A549 (cell line): ENCODE data around the gene EML1. TPM values are rescaled to one million over a fixed set of nuclear protein-coding genes. Genes with fewer than 3 reads are reported as not detected.

ENCODE experiments used
- ATAC-seq, 2 experiments: fragments of 200-7000 bp in 1 of 2; fragments of >200 bp in 1 of 2; cut with Nextera tagmentation in 1 of 2; cut with Tn5 transposase in 1 of 2; 3 replicates each; pipeline versions ENCODE4 v1.8.0 to v1.9.1; 2018 to 2020; ENCODE audit warnings: mild to moderate bottlenecking in 1 of 2, moderate library complexity in 1 of 2
- CTCF ChIA-PET: fragments of 300-600 bp; sonication (Branson Sonifier 250); formaldehyde crosslinking; extraction: SDS; loops from one replicate; lab custom pipeline; 2021; ENCODE audit warnings: antibody characterized with exemption, inconsistent platforms; lab: Yijun Ruan, JAX
- POLR2A ChIA-PET: fragments of 350-600 bp; formaldehyde crosslinking; extraction: SDS; loops from one replicate; lab custom pipeline; 2021; ENCODE audit warnings: antibody characterized with exemption, inconsistent platforms; lab: Yijun Ruan, JAX
- DNase-seq, 2 experiments: peaks; one replicate each; pipeline versions ENCODE4 v3.0.0 to v3.0.0-alpha.2; 2011 to 2016; ENCODE audit warnings: low read depth in 1 of 2, low spot score in 1 of 2
- FAIRE-seq: peaks from 2 replicates; lab custom pipeline; 2011; peaks lifted over from hg19 to GRCh38; lab: Jason Lieb, UNC
- H3K27ac ChIP-seq, 2 experiments: fragments of >200 bp; sonication (Bioruptor Twin); formaldehyde crosslinking; 3 replicates each; pipeline ENCODE4 v1.5.1; 2016 to 2017
- H3K4me1 ChIP-seq: fragments of >200 bp; sonication (Bioruptor Twin); formaldehyde crosslinking; 3 replicates; pipeline ENCODE4 v1.6.1; 2016
- H3K4me2 ChIP-seq: fragments of >200 bp; sonication (Bioruptor Twin); formaldehyde crosslinking; 3 replicates; pipeline ENCODE4 v1.6.1; 2016
- H3K4me3 ChIP-seq: fragments of >200 bp; sonication (Bioruptor Twin); formaldehyde crosslinking; 3 replicates; pipeline ENCODE4 v1.5.1; 2016
- H3K9me3 ChIP-seq: fragments of >200 bp; sonication (Bioruptor Twin); formaldehyde crosslinking; 3 replicates; pipeline ENCODE4 v1.6.1; 2016
- BHLHE40 ChIP-seq: IDR thresholded peaks from 2 replicates; pipeline ENCODE4 v1.6.1; 2012; ENCODE audit warnings: low read depth, low read length, inconsistent platforms
- CEBPB ChIP-seq, 2 experiments: fragments of >200 bp in 1 of 2; sonication (Bioruptor Twin) in 1 of 2; formaldehyde crosslinking in 1 of 2; IDR thresholded peaks; 2 replicates each; pipeline ENCODE4 v1.6.1; 2012 to 2016
- EHMT2 ChIP-seq: fragments of 200-600 bp; sonication (generic); IDR thresholded peaks from 2 replicates; pipeline ENCODE4 v1.6.1; 2016; ENCODE audit warnings: antibody characterized with exemption, low read depth, mild to moderate bottlenecking, moderate library complexity
- EP300 ChIP-seq, 2 experiments: fragments of >200 bp; sonication (Bioruptor Twin); formaldehyde crosslinking; IDR thresholded peaks; 2 replicates in 1 of 2; 3 replicates in 1 of 2; pipeline ENCODE4 v1.6.1; 2016 to 2017
- ESRRA ChIP-seq: fragments of 150-350 bp; IDR thresholded peaks from 2 replicates; pipeline ENCODE4 v1.6.1; 2014; ENCODE audit warnings: mild to moderate bottlenecking, low read length, borderline replicate concordance
- FOSB ChIP-seq: fragments of 250-450 bp; sonication (Bioruptor Pico); IDR thresholded peaks from 2 replicates; pipeline ENCODE4 v1.5.0; 2020; ENCODE audit warnings: mild to moderate bottlenecking, moderate library complexity
- GATA3 ChIP-seq: IDR thresholded peaks from 2 replicates; pipeline ENCODE4 v1.6.1; 2012; ENCODE audit warnings: borderline replicate concordance
- HDAC2 ChIP-seq: fragments of 200-600 bp; sonication (generic); IDR thresholded peaks from 2 replicates; pipeline ENCODE4 v1.6.1; 2016
- HOXA7 ChIP-seq: fragments of 250-450 bp; sonication (Bioruptor Pico); IDR thresholded peaks from 2 replicates; pipeline ENCODE4 v1.5.0; 2020; ENCODE audit warnings: mild to moderate bottlenecking, moderate library complexity
- KDM5A ChIP-seq: fragments of 200-600 bp; sonication (generic); IDR thresholded peaks from 2 replicates; pipeline ENCODE4 v1.6.1; 2016; ENCODE audit warnings: antibody characterized with exemption, mild to moderate bottlenecking
- NR3C1 ChIP-seq: fragments of >200 bp; sonication (Bioruptor Twin); formaldehyde crosslinking; IDR thresholded peaks from 3 replicates; pipeline ENCODE4 v1.6.1; 2017
- POLR2A ChIP-seq: IDR thresholded peaks from 2 replicates; pipeline ENCODE4 v1.6.1; 2012; ENCODE audit warnings: mild to moderate bottlenecking, low read length
- RAD21 ChIP-seq, 2 experiments: fragments of >200 bp in 1 of 2; sonication (Bioruptor Twin) in 1 of 2; formaldehyde crosslinking in 1 of 2; IDR thresholded peaks in 1 of 2; conservative IDR thresholded peaks in 1 of 2; 2 replicates in 1 of 2; 3 replicates in 1 of 2; pipeline ENCODE4 v1.6.1; 2012 to 2018; ENCODE audit warnings: inconsistent platforms in 1 of 2
- RFX5 ChIP-seq: fragments of 450-650 bp; IDR thresholded peaks from 2 replicates; pipeline ENCODE4 v1.7.1; 2014; ENCODE audit warnings: antibody characterized with exemption, mild to moderate bottlenecking, moderate library complexity
- TFCP2L1 ChIP-seq: fragments of 250-450 bp; sonication (Bioruptor Pico); IDR thresholded peaks from 2 replicates; pipeline ENCODE4 v1.5.0; 2021; ENCODE audit warnings: mild to moderate bottlenecking
- TP53 ChIP-seq: fragments of 250-450 bp; sonication (Bioruptor Pico); IDR thresholded peaks from 2 replicates; pipeline ENCODE4 v1.5.0; 2021; ENCODE audit warnings: mild to moderate bottlenecking, moderate library complexity
- ZC3H11A ChIP-seq: fragments of 450-650 bp; IDR thresholded peaks from 2 replicates; pipeline ENCODE4 v1.6.1; 2014; ENCODE audit warnings: antibody characterized with exemption, mild to moderate bottlenecking
- WGBS: methylation state at CpG from one replicate; pipeline ENCODE4 v1.1.6; 2017; ENCODE audit errors: missing lambda C conversion rate; 5-methylcytosine and 5-hydroxymethylcytosine counted together
- polyA plus RNA-seq, 4 experiments: library from polyadenylated mRNA; depleted of rRNA in 3 of 4; stranded (reverse); fragments of >200 nt; fragmentation: RNase III in 1 of 4; extraction: RNeasy Plus Mini Kit Qiagen cat#74134 plus additional on column Dnase treatment in 1 of 4; gene quantifications; 2 replicates in 3 of 4; 3 replicates in 1 of 4; pipeline ENCODE4 v1.2.3, GENCODE V29; 2011 to 2017
- TF ChIP-seq, protein P1 (sequence below): fragments of 450-650 bp; IDR thresholded peaks from 2 replicates; pipeline ENCODE4 v1.6.1; 2014; ENCODE audit warnings: antibody characterized with exemption
- TF ChIP-seq, protein P2 (sequence below): fragments of 250-450 bp; sonication (Bioruptor Pico); IDR thresholded peaks from 2 replicates; pipeline ENCODE4 v1.5.0; 2020; ENCODE audit warnings: low read depth, mild to moderate bottlenecking, moderate library complexity
- TF ChIP-seq, protein P3 (sequence below): fragments of >200 bp; sonication (Bioruptor Twin); formaldehyde crosslinking; IDR thresholded peaks from 3 replicates; pipeline ENCODE4 v1.5.1; 2016
- TF ChIP-seq, protein P4 (sequence below): IDR thresholded peaks from 2 replicates; pipeline ENCODE4 v1.6.1; 2012; ENCODE audit warnings: low read depth, borderline replicate concordance

EML1 gene
- polyA plus RNA-seq, 2 of the 4 experiments (the other 2 are of a cell fraction): 29.7 to 30.8 TPM

DNA sequence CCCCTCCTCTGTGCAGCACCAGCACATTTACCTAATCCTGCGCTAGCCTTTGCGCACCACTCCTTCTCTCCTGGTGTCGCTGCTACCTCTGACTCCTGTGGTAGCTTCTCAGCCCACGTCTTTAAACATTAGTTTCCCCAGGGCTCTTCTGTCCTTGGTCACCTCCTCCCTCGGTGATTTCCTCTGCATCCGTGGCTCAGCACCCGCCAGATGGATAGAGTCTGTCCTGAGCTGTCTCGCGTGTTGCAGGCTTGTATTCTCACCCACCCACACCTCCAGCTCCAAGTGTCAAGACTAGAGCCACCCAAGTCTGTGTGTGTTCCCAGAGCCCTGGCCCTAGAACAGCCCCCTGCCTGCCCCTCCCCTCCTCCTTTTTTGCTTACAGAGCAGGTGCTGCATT lies 83.2 kb downstream of the EML1 start:
- 92% methylated on average over 9 of the region's 9 CpGs for WGBS
- ChIA-PET POLR2A (interaction anchor here (0.6 kb wide), 1 partner anchor 283 kb away, joined by 3 read pairs; the partner anchor contains the start of gene DEGS2), CTCF (interaction anchor here (0.6 to 3.6 kb wide), 11 partner anchors 8 to 438 kb away, joined by 3 to 15 read pairs (median 4); no protein-coding TSS in a partner anchor)
- Histone ChIP-seq H3K4me1 (peaks cover 4% of the 10 kb centered on the region; the same call in 1 of the 3 replicates), H3K4me2 (no peak overlapping the region), H3K27ac (no peak overlapping the region), H3K4me3 (no peak overlapping the region), H3K9me3 (no peaks in the 10 kb centered on the region)
- no peak for FAIRE-seq
- no peak for DNase-seq
- TF ChIP-seq GATA3 (no peak), FOSB (no peak), BHLHE40 (no peak), TFCP2L1 (CRISPR knock-in tag) (no peak), RAD21 (conservative IDR thresholded peaks at IDR 0.05 in 1 of 2, IDR thresholded peaks at IDR 0.05 in 1 of 2) (no peak), ESRRA (no peak), EHMT2 (no peak), POLR2A (no peak), KDM5A (no peak), RFX5 (no peak), CEBPB (IDR thresholded peaks at IDR 0.05) (no peak), EP300 (IDR thresholded peaks at IDR 0.05) (no peak), NR3C1 (no peak), HOXA7 (CRISPR knock-in tag) (no peak), ZC3H11A (no peak)
- TF ChIP-seq, protein P1, sequence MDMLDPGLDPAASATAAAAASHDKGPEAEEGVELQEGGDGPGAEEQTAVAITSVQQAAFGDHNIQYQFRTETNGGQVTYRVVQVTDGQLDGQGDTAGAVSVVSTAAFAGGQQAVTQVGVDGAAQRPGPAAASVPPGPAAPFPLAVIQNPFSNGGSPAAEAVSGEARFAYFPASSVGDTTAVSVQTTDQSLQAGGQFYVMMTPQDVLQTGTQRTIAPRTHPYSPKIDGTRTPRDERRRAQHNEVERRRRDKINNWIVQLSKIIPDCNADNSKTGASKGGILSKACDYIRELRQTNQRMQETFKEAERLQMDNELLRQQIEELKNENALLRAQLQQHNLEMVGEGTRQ: no peak
- TF ChIP-seq, protein P2, sequence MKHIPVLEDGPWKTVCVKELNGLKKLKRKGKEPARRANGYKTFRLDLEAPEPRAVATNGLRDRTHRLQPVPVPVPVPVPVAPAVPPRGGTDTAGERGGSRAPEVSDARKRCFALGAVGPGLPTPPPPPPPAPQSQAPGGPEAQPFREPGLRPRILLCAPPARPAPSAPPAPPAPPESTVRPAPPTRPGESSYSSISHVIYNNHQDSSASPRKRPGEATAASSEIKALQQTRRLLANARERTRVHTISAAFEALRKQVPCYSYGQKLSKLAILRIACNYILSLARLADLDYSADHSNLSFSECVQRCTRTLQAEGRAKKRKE (CRISPR knock-in tag): no peak
- TF ChIP-seq, protein P3, sequence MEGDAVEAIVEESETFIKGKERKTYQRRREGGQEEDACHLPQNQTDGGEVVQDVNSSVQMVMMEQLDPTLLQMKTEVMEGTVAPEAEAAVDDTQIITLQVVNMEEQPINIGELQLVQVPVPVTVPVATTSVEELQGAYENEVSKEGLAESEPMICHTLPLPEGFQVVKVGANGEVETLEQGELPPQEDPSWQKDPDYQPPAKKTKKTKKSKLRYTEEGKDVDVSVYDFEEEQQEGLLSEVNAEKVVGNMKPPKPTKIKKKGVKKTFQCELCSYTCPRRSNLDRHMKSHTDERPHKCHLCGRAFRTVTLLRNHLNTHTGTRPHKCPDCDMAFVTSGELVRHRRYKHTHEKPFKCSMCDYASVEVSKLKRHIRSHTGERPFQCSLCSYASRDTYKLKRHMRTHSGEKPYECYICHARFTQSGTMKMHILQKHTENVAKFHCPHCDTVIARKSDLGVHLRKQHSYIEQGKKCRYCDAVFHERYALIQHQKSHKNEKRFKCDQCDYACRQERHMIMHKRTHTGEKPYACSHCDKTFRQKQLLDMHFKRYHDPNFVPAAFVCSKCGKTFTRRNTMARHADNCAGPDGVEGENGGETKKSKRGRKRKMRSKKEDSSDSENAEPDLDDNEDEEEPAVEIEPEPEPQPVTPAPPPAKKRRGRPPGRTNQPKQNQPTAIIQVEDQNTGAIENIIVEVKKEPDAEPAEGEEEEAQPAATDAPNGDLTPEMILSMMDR: no peak
- TF ChIP-seq, protein P4, sequence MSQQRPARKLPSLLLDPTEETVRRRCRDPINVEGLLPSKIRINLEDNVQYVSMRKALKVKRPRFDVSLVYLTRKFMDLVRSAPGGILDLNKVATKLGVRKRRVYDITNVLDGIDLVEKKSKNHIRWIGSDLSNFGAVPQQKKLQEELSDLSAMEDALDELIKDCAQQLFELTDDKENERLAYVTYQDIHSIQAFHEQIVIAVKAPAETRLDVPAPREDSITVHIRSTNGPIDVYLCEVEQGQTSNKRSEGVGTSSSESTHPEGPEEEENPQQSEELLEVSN: no peak
- ATAC-seq: no peak

DNA sequence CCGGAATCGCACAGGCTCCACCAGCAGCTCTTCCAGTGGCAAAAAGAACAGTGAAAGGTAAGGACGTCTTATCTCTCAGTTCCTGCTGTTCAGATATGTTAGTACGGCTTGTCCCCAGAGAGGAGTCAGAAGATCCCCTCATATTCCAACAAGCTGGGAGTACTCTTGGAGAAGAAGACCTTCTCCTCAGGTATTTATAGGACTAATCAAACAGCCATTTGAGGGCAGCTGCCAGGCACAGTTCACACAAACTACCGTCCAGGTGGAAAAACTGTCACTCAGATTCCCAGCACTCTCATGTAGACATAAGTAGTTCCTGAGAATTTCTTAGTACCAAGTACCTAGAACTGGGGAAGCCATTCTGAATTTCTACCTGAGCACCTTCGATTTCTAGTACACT lies 85.3 kb downstream of the EML1 start:
- H3K4me3 ChIP-seq: no peak overlapping the region
- H3K4me2 ChIP-seq: no peak overlapping the region
- FAIRE-seq: no peak
- H3K9me3 ChIP-seq: no peaks in the 10 kb centered on the region
- ChIA-PET CTCF (interaction anchor here (0.9 to 15.7 kb wide), 5 partner anchors 8 to 196 kb away, joined by 3 to 260 read pairs (median 4); partner anchors contain the start of gene EML1), POLR2A (no interaction called here)
- H3K4me1 ChIP-seq: peaks cover 4% of the 10 kb centered on the region; the same call in 1 of the 3 replicates
- TF ChIP-seq HDAC2: no peak
- TF ChIP-seq TP53 (CRISPR knock-in tag): no peak
- DNase-seq: no peak
- H3K27ac ChIP-seq: no peak overlapping the region
- WGBS: 90% methylated on average over 6 of the region's 6 CpGs
- ATAC-seq: no peak
